GM12878 (cell line): ENCODE results near the gene STX8. TPM values are rescaled to one million over a fixed set of nuclear protein-coding genes. Genes with fewer than 3 reads are reported as not detected.
A peak's percentile ranks its signal among the peaks of the same experiment; 100 is the strongest.

Experiments
- ATAC-seq: fragments of 200-7000 bp; cut with Tn5 transposase; 3 replicates; pipeline ENCODE4 v1.9.1; 2020; ENCODE audit warnings: mild to moderate bottlenecking, moderate library complexity
- BruUV-seq: library from RNA; stranded (reverse); fragments of 400-500 nt; replicated peaks from 2 replicates; lab custom pipeline; 2021; lab: Mats Ljungman, UMichigan
- CTCF ChIA-PET: fragments of 300-600 bp; sonication (Branson Sonifier 250); formaldehyde crosslinking; extraction: SDS; loops from one replicate; lab custom pipeline; 2021; ENCODE audit warnings: inconsistent platforms; lab: Yijun Ruan, JAX
- POLR2A ChIA-PET: fragments of 350-600 bp; formaldehyde crosslinking; extraction: SDS; loops from one replicate; lab custom pipeline; 2021; ENCODE audit warnings: inconsistent platforms; lab: Charles Lee
- RAD21 ChIA-PET: fragments of 300-600 bp; sonication (Branson Sonifier 250); formaldehyde crosslinking; loops from one replicate; lab custom pipeline; 2023; ENCODE audit warnings: antibody characterized with exemption; ENCODE audit not compliant: unreplicated experiment; lab: Charles Lee
- SMC1A ChIA-PET: fragments of 300-600 bp; sonication (Branson Sonifier 250); formaldehyde crosslinking; loops from one replicate; lab custom pipeline; 2023; ENCODE audit not compliant: unreplicated experiment, uncharacterized antibody; lab: Charles Lee
- DNase-seq: peaks from one replicate; pipeline ENCODE4 v3.0.0-alpha.2; 2011; ENCODE audit warnings: low read depth, low spot score
- FAIRE-seq: peaks from 3 replicates; lab custom pipeline; 2011; peaks lifted over from hg19 to GRCh38; lab: Jason Lieb, UNC
- H2AFZ ChIP-seq: 2 replicates; pipeline ENCODE4 v1.6.0; 2011; ENCODE audit warnings: low read depth, low read length, control low read depth; ENCODE audit not compliant: control insufficient read depth
- H3K27ac ChIP-seq: 2 replicates; pipeline ENCODE4 v1.5.1; 2011; ENCODE audit warnings: control low read depth; ENCODE audit not compliant: control insufficient read depth, insufficient read depth
- H3K27me3 ChIP-seq, 2 experiments: replicated peaks in 1 of 2; 2 replicates each; pipeline versions ENCODE4 v1.6.0 to v1.6.1; 2011; ENCODE audit warnings: low read length in 1 of 2; ENCODE audit not compliant: control insufficient read depth in 2 of 2, insufficient read depth in 2 of 2
- H3K36me3 ChIP-seq, 2 experiments: 2 replicates each; pipeline ENCODE4 v1.5.1; 2011; ENCODE audit warnings: low read length in 1 of 2; ENCODE audit not compliant: control insufficient read depth in 2 of 2, insufficient read depth in 2 of 2
- H3K4me1 ChIP-seq: 2 replicates; pipeline ENCODE4 v1.6.1; 2011; ENCODE audit warnings: mild to moderate bottlenecking, low read length, moderate library complexity, mixed read lengths; ENCODE audit not compliant: control insufficient read depth, insufficient read depth
- H3K4me2 ChIP-seq: 2 replicates; pipeline ENCODE4 v1.6.0; 2011; ENCODE audit warnings: control low read depth; ENCODE audit not compliant: control insufficient read depth, insufficient read depth
- H3K4me3 ChIP-seq: fragments of 200-600 bp; sonication (generic); 2 replicates; pipeline ENCODE4 v1.5.1; 2016
- H3K79me2 ChIP-seq: 2 replicates; pipeline ENCODE4 v1.6.0; 2011; ENCODE audit warnings: low read length; ENCODE audit not compliant: control insufficient read depth, insufficient read depth
- H3K9ac ChIP-seq: 2 replicates; pipeline ENCODE4 v1.8.0; 2011; ENCODE audit warnings: low read length, control low read depth, mixed read lengths; ENCODE audit not compliant: control insufficient read depth, insufficient read depth
- H3K9me3 ChIP-seq: replicated peaks from 3 replicates; pipeline ENCODE4 v1.5.1; 2011; ENCODE audit warnings: mild to moderate bottlenecking, low read length; ENCODE audit not compliant: control insufficient read depth, insufficient read depth
- H4K20me1 ChIP-seq: 2 replicates; pipeline ENCODE4 v1.6.0; 2011; ENCODE audit not compliant: control insufficient read depth, insufficient read depth
- ASH2L ChIP-seq: fragments of 300-600, 200-600 bp; sonication (generic); IDR thresholded peaks from 2 replicates; pipeline ENCODE4 v1.6.1; 2017; ENCODE audit warnings: low read depth, mild to moderate bottlenecking, borderline replicate concordance
- CREB1 ChIP-seq: IDR thresholded peaks from 2 replicates; pipeline ENCODE4 v1.6.1; 2012; ENCODE audit warnings: low read depth, mild to moderate bottlenecking, inconsistent platforms
- EGR1 ChIP-seq, 2 experiments: IDR thresholded peaks; 1 replicate in 1 of 2; 2 replicates in 1 of 2; pipeline ENCODE4 v1.6.1; 2011 to 2012; ENCODE audit warnings: low read depth in 2 of 2, low read length in 2 of 2, borderline replicate concordance in 1 of 2, mild to moderate bottlenecking in 1 of 2, moderate library complexity in 1 of 2
- ESRRA ChIP-seq: IDR thresholded peaks from 2 replicates; pipeline ENCODE4 v1.6.1; 2012; ENCODE audit warnings: mild to moderate bottlenecking, low read length, improper control_type of control experiment
- EZH2 ChIP-seq: IDR thresholded peaks from 2 replicates; pipeline ENCODE4 v1.6.1; 2012; ENCODE audit warnings: low read depth, mild to moderate bottlenecking, control low read depth, inconsistent platforms, low read length, borderline replicate concordance; ENCODE audit not compliant: control insufficient read depth
- MEF2B ChIP-seq: fragments of 450-650 bp; IDR thresholded peaks from 2 replicates; pipeline ENCODE4 v1.6.1; 2018; ENCODE audit warnings: mild to moderate bottlenecking, moderate library complexity; ENCODE audit not compliant: partially characterized antibody, poor library complexity, severe bottlenecking
- MXI1 ChIP-seq: fragments of 150-350 bp; IDR thresholded peaks from 2 replicates; pipeline ENCODE4 v1.6.1; 2011; ENCODE audit warnings: low read depth, mild to moderate bottlenecking, inconsistent platforms, low read length, improper control_type of control experiment
- NFYB ChIP-seq: IDR thresholded peaks from 2 replicates; pipeline ENCODE4 v1.6.1; 2011; ENCODE audit warnings: low read depth, mild to moderate bottlenecking, low read length, improper control_type of control experiment, moderate library complexity; ENCODE audit not compliant: insufficient read depth
- POU2F2 ChIP-seq: IDR thresholded peaks from 3 replicates; pipeline ENCODE4 v1.6.1; 2011; ENCODE audit warnings: low read depth, mild to moderate bottlenecking, low read length, borderline replicate concordance
- SMC3 ChIP-seq: IDR thresholded peaks from 2 replicates; pipeline ENCODE4 v1.6.1; 2011; ENCODE audit warnings: low read length, improper control_type of control experiment, borderline replicate concordance
- SPI1 ChIP-seq: IDR thresholded peaks from 2 replicates; pipeline ENCODE4 v1.6.1; 2011; ENCODE audit warnings: low read depth, mild to moderate bottlenecking, low read length, moderate library complexity, borderline replicate concordance; ENCODE audit not compliant: insufficient read depth
- ZNF274 ChIP-seq: IDR thresholded peaks from one replicate; pipeline ENCODE4 v1.8.0; 2011; ENCODE audit not compliant: insufficient read length, insufficient read depth
- ZNF622 ChIP-seq: fragments of 450-650 bp; IDR thresholded peaks from 2 replicates; pipeline ENCODE4 v1.6.1; 2017; ENCODE audit warnings: mild to moderate bottlenecking, inconsistent platforms
- WGBS: methylation state at CpG from one replicate; pipeline ENCODE4 v1.1.6; 2016; ENCODE audit warnings: low lambda C conversion rate; ENCODE audit not compliant: insufficient replicate concordance, insufficient coverage; ENCODE audit errors: missing lambda C conversion rate; 5-methylcytosine and 5-hydroxymethylcytosine counted together
- in situ Hi-C: fragments of 300-500 bp; cut with MboI; formaldehyde crosslinking; loops from 9 replicates; pipeline ENCODE4 v1.14.3; 2018; ENCODE audit warnings: mixed read lengths
- intact Hi-C: fragments of 100-400 bp; cut with micrococcal nuclease; formaldehyde crosslinking; loops from one replicate; pipeline ENCODE4 v1.14.2; 2022; ENCODE audit not compliant: unreplicated experiment
- polyA plus RNA-seq, 11 experiments: library from polyadenylated mRNA; depleted of rRNA in 4 of 11; unstranded in 6 of 11; stranded (reverse) in 5 of 11; fragments of >200 nt; fragmentation: Nextera tagmentation in 4 of 11; fragmentation: Illumina TruSeq in 1 of 11; extraction: Ambion mirVana in 4 of 11; extraction: Trizol in 1 of 11; gene quantifications; 1 replicate in 1 of 11; 2 replicates in 10 of 11; pipeline versions ENCODE4 v1.2.1 to v1.2.3, GENCODE V29; 2011 to 2016; ENCODE audit warnings: inconsistent platforms in 2 of 11, missing spikeins in 2 of 11, low read depth in 1 of 11
- total RNA-seq, 4 experiments: library from RNA; depleted of rRNA in 3 of 4; stranded (reverse); fragments of >200 nt in 3 of 4; fragmentation: Illumina TruSeq in 1 of 4; extraction: Trizol in 1 of 4; gene quantifications; 2 replicates each; pipeline versions ENCODE4 v1.2.1 to v1.2.3, GENCODE V29; 2013 to 2021
- TF ChIP-seq, protein P1 (sequence below): fragments of 450-650 bp; IDR thresholded peaks from 2 replicates; pipeline ENCODE4 v1.6.1; 2017; ENCODE audit warnings: antibody characterized with exemption, mild to moderate bottlenecking, moderate library complexity
- TF ChIP-seq, protein P2 (sequence below): IDR thresholded peaks from 2 replicates; pipeline ENCODE4 v1.6.1; 2012; ENCODE audit warnings: low read depth, low read length, improper control_type of control experiment
- TF ChIP-seq, protein P3 (sequence below): fragments of 450-650 bp; IDR thresholded peaks from 2 replicates; pipeline ENCODE4 v1.6.1; 2016; ENCODE audit warnings: mild to moderate bottlenecking
- TF ChIP-seq, protein P4 (sequence below): IDR thresholded peaks from 2 replicates; pipeline ENCODE4 v1.6.1; 2011; ENCODE audit warnings: borderline replicate concordance, low read depth, mild to moderate bottlenecking, moderate library complexity, mixed read lengths, low read length; ENCODE audit not compliant: insufficient read depth; ENCODE audit errors: extremely low read length

STX8 gene
- total and polyA plus RNA-seq, 10 of the 15 experiments (the other 5 are each of a cell fraction or from before 2014, with no cell fraction given), result 47.9 to 151 (median 72.9) TPM

DNA sequence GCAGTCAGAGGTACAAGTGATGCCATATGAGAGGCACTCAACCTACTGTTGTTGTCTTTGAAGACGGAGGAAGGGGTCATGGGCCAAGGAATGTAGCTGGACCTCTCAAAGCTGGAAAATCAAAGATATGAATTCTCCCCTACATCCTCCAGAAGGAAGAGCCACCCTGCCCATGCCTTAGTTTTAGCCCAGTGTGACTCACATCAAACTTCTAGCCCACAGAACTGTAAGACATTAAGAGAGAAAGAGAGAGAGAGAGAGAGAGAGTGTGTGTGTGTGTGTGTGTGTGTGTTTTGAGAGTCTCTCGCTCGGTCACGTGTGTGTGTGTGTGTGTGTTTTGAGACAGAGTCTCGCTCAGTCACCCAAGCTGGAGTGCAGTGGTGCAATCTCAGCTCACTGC lies 87.1 kb downstream of the STX8 start:
- ATAC-seq (no peak), DNase-seq (no peak), FAIRE-seq (no peak)
- H3K4me2 ChIP-seq, result no peak overlapping the region
- intact Hi-C loops, result no loop called here
- in situ Hi-C loops, result no loop called here
- no peaks in the 10 kb centered on the region for H4K20me1 ChIP-seq
- TF ChIP-seq ZNF274, result no peak
- no peak for TF ChIP-seq SPI1
- TF ChIP-seq, protein P1, sequence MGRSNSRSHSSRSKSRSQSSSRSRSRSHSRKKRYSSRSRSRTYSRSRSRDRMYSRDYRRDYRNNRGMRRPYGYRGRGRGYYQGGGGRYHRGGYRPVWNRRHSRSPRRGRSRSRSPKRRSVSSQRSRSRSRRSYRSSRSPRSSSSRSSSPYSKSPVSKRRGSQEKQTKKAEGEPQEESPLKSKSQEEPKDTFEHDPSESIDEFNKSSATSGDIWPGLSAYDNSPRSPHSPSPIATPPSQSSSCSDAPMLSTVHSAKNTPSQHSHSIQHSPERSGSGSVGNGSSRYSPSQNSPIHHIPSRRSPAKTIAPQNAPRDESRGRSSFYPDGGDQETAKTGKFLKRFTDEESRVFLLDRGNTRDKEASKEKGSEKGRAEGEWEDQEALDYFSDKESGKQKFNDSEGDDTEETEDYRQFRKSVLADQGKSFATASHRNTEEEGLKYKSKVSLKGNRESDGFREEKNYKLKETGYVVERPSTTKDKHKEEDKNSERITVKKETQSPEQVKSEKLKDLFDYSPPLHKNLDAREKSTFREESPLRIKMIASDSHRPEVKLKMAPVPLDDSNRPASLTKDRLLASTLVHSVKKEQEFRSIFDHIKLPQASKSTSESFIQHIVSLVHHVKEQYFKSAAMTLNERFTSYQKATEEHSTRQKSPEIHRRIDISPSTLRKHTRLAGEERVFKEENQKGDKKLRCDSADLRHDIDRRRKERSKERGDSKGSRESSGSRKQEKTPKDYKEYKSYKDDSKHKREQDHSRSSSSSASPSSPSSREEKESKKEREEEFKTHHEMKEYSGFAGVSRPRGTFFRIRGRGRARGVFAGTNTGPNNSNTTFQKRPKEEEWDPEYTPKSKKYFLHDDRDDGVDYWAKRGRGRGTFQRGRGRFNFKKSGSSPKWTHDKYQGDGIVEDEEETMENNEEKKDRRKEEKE, result no peak
- no peak for TF ChIP-seq SMC3
- TF ChIP-seq ESRRA, result no peak
- TF ChIP-seq EGR1 (IDR thresholded peaks at IDR 0.05; ENCODE audit: borderline replicate concordance in 1 of 2, low read depth in 2 of 2, low read length in 2 of 2), result no peak
- no peak for TF ChIP-seq EZH2
- TF ChIP-seq MEF2B, result no peak
- TF ChIP-seq ZNF622, result no peak
- no peak for TF ChIP-seq MXI1
- TF ChIP-seq, protein P2, sequence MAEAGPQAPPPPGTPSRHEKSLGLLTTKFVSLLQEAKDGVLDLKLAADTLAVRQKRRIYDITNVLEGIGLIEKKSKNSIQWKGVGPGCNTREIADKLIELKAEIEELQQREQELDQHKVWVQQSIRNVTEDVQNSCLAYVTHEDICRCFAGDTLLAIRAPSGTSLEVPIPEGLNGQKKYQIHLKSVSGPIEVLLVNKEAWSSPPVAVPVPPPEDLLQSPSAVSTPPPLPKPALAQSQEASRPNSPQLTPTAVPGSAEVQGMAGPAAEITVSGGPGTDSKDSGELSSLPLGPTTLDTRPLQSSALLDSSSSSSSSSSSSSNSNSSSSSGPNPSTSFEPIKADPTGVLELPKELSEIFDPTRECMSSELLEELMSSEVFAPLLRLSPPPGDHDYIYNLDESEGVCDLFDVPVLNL, result no peak
- TF ChIP-seq CREB1, result no peak
- TF ChIP-seq, protein P3, sequence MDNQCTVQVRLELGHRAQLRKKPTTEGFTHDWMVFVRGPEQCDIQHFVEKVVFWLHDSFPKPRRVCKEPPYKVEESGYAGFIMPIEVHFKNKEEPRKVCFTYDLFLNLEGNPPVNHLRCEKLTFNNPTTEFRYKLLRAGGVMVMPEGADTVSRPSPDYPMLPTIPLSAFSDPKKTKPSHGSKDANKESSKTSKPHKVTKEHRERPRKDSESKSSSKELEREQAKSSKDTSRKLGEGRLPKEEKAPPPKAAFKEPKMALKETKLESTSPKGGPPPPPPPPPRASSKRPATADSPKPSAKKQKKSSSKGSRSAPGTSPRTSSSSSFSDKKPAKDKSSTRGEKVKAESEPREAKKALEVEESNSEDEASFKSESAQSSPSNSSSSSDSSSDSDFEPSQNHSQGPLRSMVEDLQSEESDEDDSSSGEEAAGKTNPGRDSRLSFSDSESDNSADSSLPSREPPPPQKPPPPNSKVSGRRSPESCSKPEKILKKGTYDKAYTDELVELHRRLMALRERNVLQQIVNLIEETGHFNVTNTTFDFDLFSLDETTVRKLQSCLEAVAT, result no peak
- TF ChIP-seq POU2F2, result no peak
- no peak for TF ChIP-seq NFYB
- TF ChIP-seq, protein P4, sequence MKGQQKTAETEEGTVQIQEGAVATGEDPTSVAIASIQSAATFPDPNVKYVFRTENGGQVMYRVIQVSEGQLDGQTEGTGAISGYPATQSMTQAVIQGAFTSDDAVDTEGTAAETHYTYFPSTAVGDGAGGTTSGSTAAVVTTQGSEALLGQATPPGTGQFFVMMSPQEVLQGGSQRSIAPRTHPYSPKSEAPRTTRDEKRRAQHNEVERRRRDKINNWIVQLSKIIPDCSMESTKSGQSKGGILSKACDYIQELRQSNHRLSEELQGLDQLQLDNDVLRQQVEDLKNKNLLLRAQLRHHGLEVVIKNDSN, result no peak
- TF ChIP-seq ASH2L, result no peak
- BruUV-seq, result TSS peak; percentile 56
- H3K4me1 ChIP-seq, result no peaks in the 10 kb centered on the region
- no peaks in the 10 kb centered on the region for H3K27me3 ChIP-seq
- ChIA-PET RAD21 (no interaction called here), SMC1A (no interaction called here), CTCF (no interaction called here), POLR2A (no interaction called here)
- H3K36me3 ChIP-seq, result no peaks in the 10 kb centered on the region; a peak in 1 of 4 replicates
- no peak overlapping the region for H3K4me3 ChIP-seq
- no peaks in the 10 kb centered on the region for H3K79me2 ChIP-seq
- no peak overlapping the region for H2AFZ ChIP-seq
- no peak overlapping the region for H3K27ac ChIP-seq
- WGBS, result 97% methylated on average over 2 of the region's 5 CpGs
- no peak overlapping the region for H3K9ac ChIP-seq
- no peaks in the 10 kb centered on the region; the same call in 2 of the 3 replicates for H3K9me3 ChIP-seq
